GM23338 (cell line): Measurements from ENCODE around the gene ZDHHC8. TPM values are rescaled to one million over a fixed set of nuclear protein-coding genes. Genes with fewer than 3 reads are reported as not detected.

Experiments
- ATAC-seq: fragments of 200-7000 bp; cut with Tn5 transposase; 3 replicates; pipeline ENCODE4 v1.9.1; 2020
- DNase-seq: peaks from one replicate; pipeline ENCODE4 v3.0.0-alpha.2; 2015; ENCODE audit warnings: low spot score
- H2AFZ ChIP-seq: fragments of 200-600 bp; sonication (generic); 2 replicates; pipeline ENCODE4 v1.8.0; 2016; ENCODE audit warnings: antibody characterized with exemption, mild to moderate bottlenecking, moderate library complexity
- H3F3A ChIP-seq: fragments of 200-600 bp; sonication (generic); replicated peaks from 2 replicates; pipeline ENCODE4 v1.8.0; 2017; ENCODE audit warnings: antibody characterized with exemption, mixed run types, low read depth
- H3K27ac ChIP-seq: fragments of 200-600 bp; sonication (generic); 2 replicates; pipeline ENCODE4 v1.6.1; 2016; ENCODE audit warnings: low read depth
- H3K27me3 ChIP-seq: fragments of 200-600 bp; sonication (generic); 2 replicates; pipeline ENCODE4 v1.8.0; 2016; ENCODE audit warnings: mild to moderate bottlenecking, mixed run types, moderate library complexity; ENCODE audit not compliant: insufficient read depth
- H3K36me3 ChIP-seq: fragments of 200-600 bp; sonication (generic); 2 replicates; pipeline ENCODE4 v1.8.0; 2016; ENCODE audit warnings: mild to moderate bottlenecking; ENCODE audit not compliant: insufficient read depth
- H3K4me1 ChIP-seq: fragments of 200-600 bp; sonication (generic); 2 replicates; pipeline ENCODE4 v1.8.0; 2016; ENCODE audit warnings: mild to moderate bottlenecking, moderate library complexity; ENCODE audit not compliant: insufficient read depth
- H3K4me2 ChIP-seq: fragments of 200-600 bp; sonication (generic); 2 replicates; pipeline ENCODE4 v1.7.1; 2017; ENCODE audit warnings: mixed run types
- H3K4me3 ChIP-seq: fragments of 200-600 bp; sonication (generic); 2 replicates; pipeline ENCODE4 v1.6.1; 2016; ENCODE audit warnings: mixed run types
- H3K79me2 ChIP-seq: fragments of 200-600 bp; sonication (generic); replicated peaks from 2 replicates; pipeline ENCODE4 v1.8.0; 2017; ENCODE audit warnings: mild to moderate bottlenecking; ENCODE audit not compliant: insufficient read depth
- H3K9me2 ChIP-seq: fragments of 200-600 bp; sonication (generic); 2 replicates; pipeline ENCODE4 v1.8.0; 2017; ENCODE audit not compliant: insufficient read depth
- H4K20me1 ChIP-seq: fragments of 200-600 bp; sonication (generic); replicated peaks from 2 replicates; pipeline ENCODE4 v1.8.0; 2017; ENCODE audit warnings: mild to moderate bottlenecking; ENCODE audit not compliant: insufficient read depth
- H3K27ac Mint-ChIP-seq: 2 replicates; pipeline ENCODE4 v1.8.0; 2020; ENCODE audit warnings: inconsistent platforms, mild to moderate bottlenecking, moderate library complexity, mixed read lengths
- H3K27me3 Mint-ChIP-seq: 3 replicates; pipeline ENCODE4 v1.8.0; 2022; ENCODE audit warnings: low read depth, mild to moderate bottlenecking, moderate library complexity, mixed read lengths, inconsistent platforms; ENCODE audit not compliant: insufficient read depth, poor library complexity
- H3K36me3 Mint-ChIP-seq: 3 replicates; pipeline ENCODE4 v1.8.0; 2021; ENCODE audit warnings: low read depth, mild to moderate bottlenecking, inconsistent platforms, moderate library complexity, mixed read lengths
- H3K4me1 Mint-ChIP-seq: 3 replicates; pipeline ENCODE4 v1.8.0; 2020; ENCODE audit warnings: mild to moderate bottlenecking, inconsistent platforms, mixed read lengths
- H3K4me3 Mint-ChIP-seq: 3 replicates; pipeline ENCODE4 v1.8.0; 2021; ENCODE audit warnings: moderate library complexity, mild to moderate bottlenecking, inconsistent platforms, mixed read lengths
- H3K9me3 Mint-ChIP-seq: 3 replicates; pipeline ENCODE4 v1.8.0; 2020; ENCODE audit warnings: moderate library complexity, mild to moderate bottlenecking, inconsistent platforms, mixed read lengths
- EZH2 ChIP-seq: fragments of 200-600 bp; sonication (generic); IDR thresholded peaks from one replicate; pipeline ENCODE4 v1.8.0; 2017; ENCODE audit warnings: antibody characterized with exemption, mild to moderate bottlenecking, low read depth; ENCODE audit not compliant: unreplicated experiment
- NANOG ChIP-seq: IDR thresholded peaks from 2 replicates; pipeline ENCODE4 v1.6.1; 2016; ENCODE audit warnings: antibody characterized with exemption, borderline replicate concordance
- POLR2AphosphoS5 ChIP-seq: IDR thresholded peaks from 2 replicates; pipeline ENCODE4 v1.6.1; 2016; ENCODE audit warnings: antibody characterized with exemption, low read depth
- STAT1 ChIP-seq: IDR thresholded peaks from one replicate; pipeline ENCODE4 v1.6.1; 2016; ENCODE audit warnings: antibody characterized with exemption; ENCODE audit not compliant: unreplicated experiment
- ZNF114 ChIP-seq: fragments of 250-450 bp; sonication (Bioruptor Pico); IDR thresholded peaks from 2 replicates; pipeline ENCODE4 v1.5.0; 2020; ENCODE audit warnings: mild to moderate bottlenecking, moderate library complexity
- polyA plus RNA-seq: library from polyadenylated mRNA; unstranded; fragments of >200 nt; fragmentation: Nextera tagmentation; extraction: Ambion mirVana; gene quantifications from 2 replicates; pipeline ENCODE4 v1.2.1, GENCODE V29; 2016
- total RNA-seq: library from RNA; depleted of rRNA; stranded (reverse); fragments of >200 nt; shearing (Covaris generic); gene quantifications from 2 replicates; pipeline ENCODE4 v1.2.3, GENCODE V29; 2014
- TF ChIP-seq, protein P1 (sequence below): IDR thresholded peaks from 2 replicates; pipeline ENCODE4 v1.6.1; 2016; ENCODE audit warnings: antibody characterized with exemption
- TF ChIP-seq, protein P2 (sequence below): fragments of 250-450 bp; sonication (Bioruptor Pico); IDR thresholded peaks from 2 replicates; pipeline ENCODE4 v1.5.0; 2020; ENCODE audit warnings: mild to moderate bottlenecking, moderate library complexity

The ZDHHC8 gene
- total and polyA plus RNA-seq, 2 experiments from 2014 or later = 13.7 to 47.6 TPM

DNA sequence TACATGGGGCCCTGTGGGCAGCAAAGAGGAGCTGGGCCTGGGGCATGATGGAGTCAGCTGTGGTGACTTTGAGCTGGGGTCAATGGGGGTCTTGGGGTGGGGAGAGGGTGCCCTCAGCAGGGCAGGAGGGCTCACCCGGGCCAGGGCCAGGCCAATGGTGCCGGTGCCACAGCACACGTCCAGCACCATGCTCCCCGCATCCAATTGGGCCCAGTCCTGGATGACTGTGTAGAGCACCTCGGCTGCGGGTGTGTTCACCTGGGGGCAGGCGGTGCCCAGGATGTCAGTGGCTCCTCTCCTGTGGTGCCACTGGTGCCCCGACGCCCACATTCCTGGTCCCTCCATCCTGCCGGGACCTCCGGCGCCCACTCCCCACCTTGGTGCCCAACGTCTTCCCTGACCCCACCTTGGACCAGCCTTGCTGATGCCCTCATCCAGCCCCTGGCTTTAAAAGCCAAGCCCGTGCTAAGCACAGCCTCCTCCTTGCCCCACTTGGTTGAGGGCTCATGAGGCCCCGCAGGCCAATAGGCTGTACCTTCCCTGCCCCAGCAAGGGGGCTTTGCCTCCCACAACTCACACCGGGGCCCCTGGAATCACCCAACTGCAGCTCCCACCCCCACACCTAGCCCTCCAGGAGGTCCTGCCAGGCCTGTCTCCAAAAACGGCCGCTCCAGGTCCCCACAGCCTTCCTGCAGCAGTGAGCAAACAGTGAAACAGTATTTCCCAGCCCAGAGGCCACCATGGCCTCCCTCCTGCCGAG is 17.9 kb upstream of the ZDHHC8 start:
- H3K4me2 ChIP-seq = no peak overlapping the region
- H3K4me3 ChIP-seq = no peak overlapping the region
- Mint-ChIP-seq H3K9me3 (no peaks in the 10 kb centered on the region), H3K27ac (no peak overlapping the region; the same call in 1 of the 2 replicates), H3K36me3 (peaks cover 55% of the 10 kb centered on the region), H3K4me1 (peaks cover 4% of the 10 kb centered on the region), H3K4me3 (no peak overlapping the region), H3K27me3 (peaks cover 37% of the 10 kb centered on the region)
- peaks cover 25% of the 10 kb centered on the region for H3F3A ChIP-seq
- peaks cover 20% of the 10 kb centered on the region for H3K36me3 ChIP-seq
- peaks cover 10% of the 10 kb centered on the region for H3K4me1 ChIP-seq
- DNase-seq (no peak), ATAC-seq (no peak)
- H2AFZ ChIP-seq = no peak overlapping the region
- no peaks in the 10 kb centered on the region for H3K9me2 ChIP-seq
- no peak overlapping the region for H3K27ac ChIP-seq
- H3K27me3 ChIP-seq = no peaks in the 10 kb centered on the region
- H4K20me1 ChIP-seq = peaks cover 8% of the 10 kb centered on the region
- TF ChIP-seq EZH2 (no peak), POLR2AphosphoS5 (no peak), NANOG (no peak), ZNF114 (CRISPR knock-in tag) (no peak), STAT1 (no peak)
- TF ChIP-seq, protein P1, sequence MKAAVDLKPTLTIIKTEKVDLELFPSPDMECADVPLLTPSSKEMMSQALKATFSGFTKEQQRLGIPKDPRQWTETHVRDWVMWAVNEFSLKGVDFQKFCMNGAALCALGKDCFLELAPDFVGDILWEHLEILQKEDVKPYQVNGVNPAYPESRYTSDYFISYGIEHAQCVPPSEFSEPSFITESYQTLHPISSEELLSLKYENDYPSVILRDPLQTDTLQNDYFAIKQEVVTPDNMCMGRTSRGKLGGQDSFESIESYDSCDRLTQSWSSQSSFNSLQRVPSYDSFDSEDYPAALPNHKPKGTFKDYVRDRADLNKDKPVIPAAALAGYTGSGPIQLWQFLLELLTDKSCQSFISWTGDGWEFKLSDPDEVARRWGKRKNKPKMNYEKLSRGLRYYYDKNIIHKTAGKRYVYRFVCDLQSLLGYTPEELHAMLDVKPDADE = no peak
- TF ChIP-seq, protein P2, sequence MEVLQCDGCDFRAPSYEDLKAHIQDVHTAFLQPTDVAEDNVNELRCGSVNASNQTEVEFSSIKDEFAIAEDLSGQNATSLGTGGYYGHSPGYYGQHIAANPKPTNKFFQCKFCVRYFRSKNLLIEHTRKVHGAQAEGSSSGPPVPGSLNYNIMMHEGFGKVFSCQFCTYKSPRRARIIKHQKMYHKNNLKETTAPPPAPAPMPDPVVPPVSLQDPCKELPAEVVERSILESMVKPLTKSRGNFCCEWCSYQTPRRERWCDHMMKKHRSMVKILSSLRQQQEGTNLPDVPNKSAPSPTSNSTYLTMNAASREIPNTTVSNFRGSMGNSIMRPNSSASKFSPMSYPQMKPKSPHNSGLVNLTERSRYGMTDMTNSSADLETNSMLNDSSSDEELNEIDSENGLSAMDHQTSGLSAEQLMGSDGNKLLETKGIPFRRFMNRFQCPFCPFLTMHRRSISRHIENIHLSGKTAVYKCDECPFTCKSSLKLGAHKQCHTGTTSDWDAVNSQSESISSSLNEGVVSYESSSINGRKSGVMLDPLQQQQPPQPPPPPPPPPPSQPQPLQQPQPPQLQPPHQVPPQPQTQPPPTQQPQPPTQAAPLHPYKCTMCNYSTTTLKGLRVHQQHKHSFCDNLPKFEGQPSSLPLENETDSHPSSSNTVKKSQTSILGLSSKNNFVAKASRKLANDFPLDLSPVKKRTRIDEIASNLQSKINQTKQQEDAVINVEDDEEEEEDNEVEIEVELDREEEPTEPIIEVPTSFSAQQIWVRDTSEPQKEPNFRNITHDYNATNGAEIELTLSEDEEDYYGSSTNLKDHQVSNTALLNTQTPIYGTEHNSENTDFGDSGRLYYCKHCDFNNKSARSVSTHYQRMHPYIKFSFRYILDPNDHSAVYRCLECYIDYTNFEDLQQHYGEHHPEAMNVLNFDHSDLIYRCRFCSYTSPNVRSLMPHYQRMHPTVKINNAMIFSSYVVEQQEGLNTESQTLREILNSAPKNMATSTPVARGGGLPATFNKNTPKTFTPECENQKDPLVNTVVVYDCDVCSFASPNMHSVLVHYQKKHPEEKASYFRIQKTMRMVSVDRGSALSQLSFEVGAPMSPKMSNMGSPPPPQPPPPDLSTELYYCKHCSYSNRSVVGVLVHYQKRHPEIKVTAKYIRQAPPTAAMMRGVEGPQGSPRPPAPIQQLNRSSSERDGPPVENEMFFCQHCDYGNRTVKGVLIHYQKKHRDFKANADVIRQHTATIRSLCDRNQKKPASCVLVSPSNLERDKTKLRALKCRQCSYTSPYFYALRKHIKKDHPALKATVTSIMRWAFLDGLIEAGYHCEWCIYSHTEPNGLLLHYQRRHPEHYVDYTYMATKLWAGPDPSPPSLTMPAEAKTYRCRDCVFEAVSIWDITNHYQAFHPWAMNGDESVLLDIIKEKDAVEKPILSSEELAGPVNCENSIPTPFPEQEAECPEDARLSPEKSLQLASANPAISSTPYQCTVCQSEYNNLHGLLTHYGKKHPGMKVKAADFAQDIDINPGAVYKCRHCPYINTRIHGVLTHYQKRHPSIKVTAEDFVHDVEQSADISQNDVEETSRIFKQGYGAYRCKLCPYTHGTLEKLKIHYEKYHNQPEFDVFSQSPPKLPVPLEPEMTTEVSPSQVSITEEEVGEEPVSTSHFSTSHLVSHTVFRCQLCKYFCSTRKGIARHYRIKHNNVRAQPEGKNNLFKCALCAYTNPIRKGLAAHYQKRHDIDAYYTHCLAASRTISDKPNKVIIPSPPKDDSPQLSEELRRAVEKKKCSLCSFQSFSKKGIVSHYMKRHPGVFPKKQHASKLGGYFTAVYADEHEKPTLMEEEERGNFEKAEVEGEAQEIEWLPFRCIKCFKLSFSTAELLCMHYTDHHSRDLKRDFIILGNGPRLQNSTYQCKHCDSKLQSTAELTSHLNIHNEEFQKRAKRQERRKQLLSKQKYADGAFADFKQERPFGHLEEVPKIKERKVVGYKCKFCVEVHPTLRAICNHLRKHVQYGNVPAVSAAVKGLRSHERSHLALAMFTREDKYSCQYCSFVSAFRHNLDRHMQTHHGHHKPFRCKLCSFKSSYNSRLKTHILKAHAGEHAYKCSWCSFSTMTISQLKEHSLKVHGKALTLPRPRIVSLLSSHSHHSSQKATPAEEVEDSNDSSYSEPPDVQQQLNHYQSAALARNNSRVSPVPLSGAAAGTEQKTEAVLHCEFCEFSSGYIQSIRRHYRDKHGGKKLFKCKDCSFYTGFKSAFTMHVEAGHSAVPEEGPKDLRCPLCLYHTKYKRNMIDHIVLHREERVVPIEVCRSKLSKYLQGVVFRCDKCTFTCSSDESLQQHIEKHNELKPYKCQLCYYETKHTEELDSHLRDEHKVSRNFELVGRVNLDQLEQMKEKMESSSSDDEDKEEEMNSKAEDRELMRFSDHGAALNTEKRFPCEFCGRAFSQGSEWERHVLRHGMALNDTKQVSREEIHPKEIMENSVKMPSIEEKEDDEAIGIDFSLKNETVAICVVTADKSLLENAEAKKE (CRISPR knock-in tag) = no peak
- peaks cover 27% of the 10 kb centered on the region for H3K79me2 ChIP-seq
